Right atrium auricular region (tissue), 2 donors: ENCODE data around the gene TMEM151A. TPM values are rescaled to one million over a fixed set of nuclear protein-coding genes. Genes with fewer than 3 reads are reported as not detected.

Experiments
- DNase-seq: peaks from one replicate; pipeline ENCODE4 v3.0.0-alpha.2; 2019; ENCODE audit warnings: low spot score
- H3K27ac ChIP-seq, 2 donors: fragments of 200-600 bp; sonication (generic); 1 replicate in 1 of 2; 2 replicates in 1 of 2; pipeline ENCODE4 v1.5.1; 2016 to 2019
- H3K27me3 ChIP-seq, 2 donors: fragments of 200-600 bp; sonication (generic); one replicate each; pipeline versions ENCODE4 v1.5.1 to v1.6.0; 2017 to 2019
- H3K36me3 ChIP-seq: fragments of 200-600 bp; sonication (generic); one replicate; pipeline ENCODE4 v1.5.1; 2016
- H3K4me1 ChIP-seq, 2 donors: fragments of 200-600 bp; sonication (generic); one replicate each; pipeline versions ENCODE4 v1.5.1 to v1.6.0; 2017 to 2019
- H3K4me3 ChIP-seq, 2 donors: fragments of 200-600 bp; sonication (generic); 1 replicate in 1 of 2; 2 replicates in 1 of 2; pipeline ENCODE4 v1.5.1; 2017 to 2019; ENCODE audit warnings: mild to moderate bottlenecking in 1 of 2, moderate library complexity in 1 of 2
- H3K9me3 ChIP-seq, 2 donors: fragments of 200-600 bp; sonication (generic); one replicate each; pipeline ENCODE4 v1.5.1; 2019
- CTCF ChIP-seq, 2 donors: fragments of 200-600 bp; sonication (generic); IDR thresholded peaks; one replicate each; pipeline ENCODE4 v1.5.1; 2019; ENCODE audit warnings: antibody characterized with exemption in 2 of 2
- total RNA-seq, 2 donors: library from RNA; depleted of rRNA; stranded (reverse); fragments of >200 nt; gene quantifications; one replicate each; pipeline ENCODE4 v1.1.0, GENCODE V29; 2016

TMEM151A gene
- total RNA-seq, 2 donors from 2014 or later: 1.4 to 5.5 TPM

GRCh38 chr11:66261578-66261977, 30.1 kb upstream of the TMEM151A start:
- no peak for DNase-seq
- H3K4me3 ChIP-seq: no peak overlapping the region
- peaks cover 0 to 22% of the 10 kb centered on the region in 2 donors for H3K4me1 ChIP-seq
- no peaks in the 10 kb centered on the region for H3K27me3 ChIP-seq
- no peak for TF ChIP-seq CTCF (IDR thresholded peaks at IDR 0.05)
- H3K9me3 ChIP-seq: no peaks in the 10 kb centered on the region
- H3K27ac ChIP-seq: no peak overlapping the region
- H3K36me3 ChIP-seq: peaks cover 25% of the 10 kb centered on the region

- H3K4me3 ChIP-seq: no peak overlapping the region
These were observed 29.5 kb upstream of the TMEM151A start for GRCh38 chr11:66262191-66262590.

GRCh38 chr11:66262696-66263095, 29.0 kb upstream of the TMEM151A start:
- no peaks in the 10 kb centered on the region for H3K27me3 ChIP-seq
- H3K27ac ChIP-seq: no peak overlapping the region
- H3K4me1 ChIP-seq: peaks cover 0 to 20% of the 10 kb centered on the region in 2 donors
- H3K4me3 ChIP-seq: no peak overlapping the region
- no peak for DNase-seq
- no peak for TF ChIP-seq CTCF (IDR thresholded peaks at IDR 0.05)
- H3K9me3 ChIP-seq: no peaks in the 10 kb centered on the region
- peaks cover 25% of the 10 kb centered on the region for H3K36me3 ChIP-seq

More at GRCh38 chr11:66262191-66262590, 29.5 kb upstream of the TMEM151A start:
- Histone ChIP-seq H3K36me3 (peaks cover 25% of the 10 kb centered on the region), H3K27me3 (no peaks in the 10 kb centered on the region), H3K4me1 (peaks cover 0 to 22% of the 10 kb centered on the region in 2 donors), H3K9me3 (no peaks in the 10 kb centered on the region), H3K27ac (no peak overlapping the region)
- no peak for DNase-seq
- no peak for TF ChIP-seq CTCF (IDR thresholded peaks at IDR 0.05)

GRCh38 chr11:66263231-66263630, 28.5 kb upstream of the TMEM151A start:
- peaks cover 25% of the 10 kb centered on the region for H3K36me3 ChIP-seq
- DNase-seq: no peak

GRCh38 chr11:66263785-66264184, 27.9 kb upstream of the TMEM151A start:
- peaks cover 25% of the 10 kb centered on the region for H3K36me3 ChIP-seq
- H3K27ac ChIP-seq: no peak overlapping the region
- no peaks in the 10 kb centered on the region for H3K9me3 ChIP-seq
- no peak for TF ChIP-seq CTCF (IDR thresholded peaks at IDR 0.05)
- no peaks in the 10 kb centered on the region for H3K27me3 ChIP-seq
- H3K4me3 ChIP-seq: no peak overlapping the region
- H3K4me1 ChIP-seq: peaks cover 0 to 15% of the 10 kb centered on the region in 2 donors
- no peak for DNase-seq

More at GRCh38 chr11:66263231-66263630, 28.5 kb upstream of the TMEM151A start:
- Histone ChIP-seq H3K9me3 (no peaks in the 10 kb centered on the region), H3K4me3 (no peak overlapping the region), H3K27me3 (no peaks in the 10 kb centered on the region), H3K4me1 (peaks cover 0 to 20% of the 10 kb centered on the region in 2 donors), H3K27ac (no peak overlapping the region)
- no peak for TF ChIP-seq CTCF (IDR thresholded peaks at IDR 0.05)

- no peak for DNase-seq
- Histone ChIP-seq H3K27me3 (no peaks in the 10 kb centered on the region), H3K9me3 (no peaks in the 10 kb centered on the region), H3K36me3 (peaks cover 22% of the 10 kb centered on the region), H3K4me3 (no peak overlapping the region), H3K4me1 (peaks cover 0 to 13% of the 10 kb centered on the region in 2 donors), H3K27ac (no peak overlapping the region)
- TF ChIP-seq CTCF (IDR thresholded peaks at IDR 0.05): no peak
These were observed 27.3 kb upstream of the TMEM151A start for GRCh38 chr11:66264383-66264782.
